Fibroblast of peridontal ligament (primary cell): ENCODE measurements around the gene RIMS1.

Experiments
- DNase-seq: peaks from one replicate; pipeline ENCODE4 v3.0.0-alpha.2; 2010; ENCODE audit errors: extremely low read depth

Gene RIMS1

DNA sequence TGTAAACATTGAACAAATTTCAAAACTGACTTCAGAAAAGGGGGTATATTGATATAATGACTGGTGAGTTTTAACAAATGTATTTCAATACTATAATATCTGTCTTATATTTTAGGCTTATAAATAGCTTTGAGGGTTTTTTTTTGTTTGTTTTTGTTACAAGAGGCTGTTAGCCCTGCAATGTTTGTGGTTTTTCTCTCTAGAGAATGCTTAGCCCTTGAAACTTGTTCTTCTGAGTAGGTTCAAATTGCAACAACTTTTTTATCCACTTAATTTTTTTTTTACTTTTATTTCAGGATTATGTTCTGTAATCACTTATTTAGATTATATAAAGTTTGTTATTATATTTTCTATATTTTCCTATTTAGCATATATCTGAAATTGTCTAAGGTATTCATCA is 333.2 kb downstream of the RIMS1 start:
- DNase-seq = peak; percentile 68

DNA sequence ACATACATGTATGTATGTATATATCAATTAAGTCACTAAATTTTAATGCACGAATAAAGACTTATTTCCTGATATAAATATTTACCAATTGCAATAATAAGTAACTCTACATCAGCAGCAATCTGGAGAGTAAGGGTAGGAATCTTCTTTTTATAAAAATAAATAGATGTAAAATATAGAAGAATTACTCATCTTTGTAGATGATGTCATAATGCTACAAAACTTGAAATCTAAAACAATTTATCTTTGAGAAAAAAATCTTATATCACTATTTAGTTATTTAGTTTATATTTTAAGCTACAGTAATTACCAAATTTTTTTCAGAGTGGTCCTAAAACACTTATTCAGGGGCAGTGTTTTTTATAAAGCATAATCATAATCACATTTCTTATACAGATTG is 351.7 kb downstream of the RIMS1 start:
- peak; percentile 34 for DNase-seq

DNA sequence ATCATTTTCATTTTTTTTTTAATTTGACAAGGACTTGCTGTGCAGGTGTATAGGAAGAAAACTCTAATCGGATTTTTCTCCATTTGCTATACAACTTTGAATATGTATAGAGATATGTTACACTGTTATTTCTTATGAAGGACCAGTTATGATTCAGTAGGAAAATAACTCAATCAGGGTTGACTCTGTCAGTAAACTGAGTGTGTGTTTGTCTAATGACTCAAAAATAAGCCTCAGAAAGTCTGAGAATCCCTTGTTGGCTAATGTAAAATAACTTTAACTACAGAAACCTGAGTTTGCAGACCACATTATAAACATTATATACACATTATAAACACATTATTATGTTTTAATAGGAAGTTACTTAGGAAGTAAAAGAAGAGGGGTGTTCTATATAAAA is 352.6 kb downstream of the RIMS1 start:
- peak; percentile 38 for DNase-seq

DNA sequence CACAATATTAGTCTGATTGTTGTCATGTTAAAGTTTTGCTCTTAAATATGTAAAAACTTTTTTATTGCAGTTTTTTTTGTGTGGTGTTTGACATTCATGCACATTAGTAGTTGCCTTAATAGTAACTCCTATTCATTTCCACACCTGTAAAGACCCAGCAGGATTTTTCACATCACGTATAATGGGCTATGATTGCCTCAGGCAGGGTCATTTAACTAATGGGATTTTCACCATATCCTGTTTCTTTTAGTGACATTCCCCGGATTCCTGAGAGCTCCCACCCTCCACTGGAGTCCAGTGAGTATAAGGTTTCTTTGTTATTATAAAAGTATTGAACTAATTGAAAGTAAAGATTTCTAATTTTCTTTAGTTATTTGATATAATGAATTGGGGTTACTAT is 359.2 kb downstream of the RIMS1 start:
- no peak for DNase-seq

DNA sequence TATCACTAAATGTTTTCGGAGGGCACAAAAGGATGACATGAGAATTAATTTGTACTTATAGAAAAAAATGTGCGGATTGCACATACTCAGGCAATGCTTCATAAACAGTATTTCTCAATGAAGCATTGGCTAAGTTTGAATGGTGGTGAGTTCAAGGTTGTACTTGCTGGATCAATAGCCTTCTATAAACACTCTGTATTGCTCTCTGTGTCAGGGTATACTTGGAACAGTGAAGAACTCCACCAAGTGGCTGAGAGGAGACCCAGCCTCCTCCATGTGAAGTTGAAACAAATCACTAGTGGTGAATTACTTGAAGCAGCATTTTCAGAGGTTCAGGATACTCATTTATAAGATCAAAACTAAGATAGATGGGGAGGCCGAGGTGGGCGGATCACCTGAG is 360.6 kb downstream of the RIMS1 start:
- peak; percentile 47 for DNase-seq

DNA sequence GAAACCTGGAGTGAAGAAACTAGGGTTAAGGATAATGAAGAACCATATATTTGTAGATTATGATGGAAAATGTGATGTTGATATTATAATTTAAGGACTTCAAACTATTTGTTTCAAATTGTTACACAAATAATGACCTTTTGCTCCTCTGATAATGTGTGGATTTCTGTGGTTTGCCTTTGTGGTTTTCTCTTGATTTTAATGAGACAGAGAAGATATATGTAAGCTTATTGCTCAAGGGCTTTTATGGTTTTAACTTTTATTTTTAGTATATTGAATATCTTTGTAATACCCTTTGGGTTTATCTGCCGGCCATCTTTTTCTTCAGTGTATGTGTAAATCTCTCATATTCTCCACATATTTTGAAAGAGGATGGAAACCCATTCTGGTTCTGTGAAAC is 362.3 kb downstream of the RIMS1 start:
- peak; percentile 62 for DNase-seq

DNA sequence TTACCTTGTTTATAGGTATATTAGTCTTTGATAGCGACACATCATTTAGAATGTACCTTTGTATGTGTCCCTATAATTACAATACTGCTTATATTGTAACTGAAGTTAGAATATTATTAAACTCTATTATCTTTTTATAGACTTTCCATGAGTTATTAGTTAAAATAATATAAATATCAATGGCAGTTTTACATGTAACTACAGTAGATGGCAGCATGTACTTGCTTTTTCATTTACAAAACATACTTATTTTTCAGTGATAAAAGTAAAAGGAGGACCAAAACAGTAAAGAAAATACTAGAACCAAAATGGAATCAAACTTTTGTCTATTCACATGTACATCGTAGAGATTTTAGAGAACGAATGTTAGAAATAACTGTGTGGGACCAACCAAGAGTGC is 364.3 kb downstream of the RIMS1 start:
- peak; percentile 48 for DNase-seq

DNA sequence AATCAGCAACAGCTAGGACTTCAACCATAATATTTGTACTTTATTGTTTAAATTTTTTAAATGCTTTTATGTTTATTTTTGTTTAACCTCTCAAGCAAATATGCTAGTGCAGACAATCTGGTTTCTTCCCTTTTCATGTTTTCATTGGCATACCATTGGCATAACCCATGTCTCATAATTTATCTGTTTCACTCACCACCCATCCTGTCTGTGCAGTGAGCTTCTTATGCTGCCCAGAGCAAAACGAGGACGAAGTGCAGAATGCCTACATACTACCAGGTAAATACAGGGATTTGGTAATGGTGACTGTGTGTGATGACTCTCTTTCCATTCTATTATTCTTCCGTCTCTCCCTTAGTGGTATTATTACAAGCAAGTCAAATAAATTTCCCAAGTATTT is 374.1 kb downstream of the RIMS1 start:
- DNase-seq = peak; percentile 30

DNA sequence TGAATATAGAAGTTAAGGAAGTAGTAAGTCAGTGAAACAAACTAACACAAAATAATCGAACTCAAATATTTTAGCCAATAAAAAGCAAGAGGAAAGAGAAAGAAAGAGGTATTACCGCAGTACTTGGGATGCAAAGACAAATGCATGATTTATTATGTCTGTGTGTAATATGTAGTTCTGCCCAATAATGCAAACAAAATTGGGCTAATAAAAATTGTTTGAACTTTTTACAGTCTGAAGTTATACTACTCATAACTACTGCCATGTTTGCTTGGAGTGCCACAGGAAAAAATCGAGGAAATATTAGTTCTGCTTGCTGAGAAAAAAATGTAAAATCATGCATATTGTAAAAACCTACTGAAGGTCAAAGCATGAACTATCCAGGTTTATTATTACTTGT is 375.2 kb downstream of the RIMS1 start:
- no peak for DNase-seq

DNA sequence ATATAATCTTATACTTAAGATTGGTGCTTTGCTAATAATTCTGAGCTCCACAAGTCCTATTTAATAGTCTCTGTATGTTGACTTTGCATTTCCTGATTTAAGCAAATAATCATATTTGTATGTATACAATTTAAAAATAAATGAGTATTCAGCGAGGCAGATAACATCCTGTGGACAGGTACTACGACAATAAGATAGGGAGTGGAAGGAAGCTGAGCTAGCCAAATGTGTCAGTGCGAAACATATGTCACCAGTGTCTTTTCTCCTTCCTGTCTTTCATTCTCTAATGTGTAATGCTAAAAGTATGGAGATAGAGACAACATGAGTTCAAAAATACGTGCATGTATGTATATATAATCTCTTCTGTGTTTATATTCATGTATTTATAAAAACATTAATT is 375.9 kb downstream of the RIMS1 start:
- DNase-seq = no peak

DNA sequence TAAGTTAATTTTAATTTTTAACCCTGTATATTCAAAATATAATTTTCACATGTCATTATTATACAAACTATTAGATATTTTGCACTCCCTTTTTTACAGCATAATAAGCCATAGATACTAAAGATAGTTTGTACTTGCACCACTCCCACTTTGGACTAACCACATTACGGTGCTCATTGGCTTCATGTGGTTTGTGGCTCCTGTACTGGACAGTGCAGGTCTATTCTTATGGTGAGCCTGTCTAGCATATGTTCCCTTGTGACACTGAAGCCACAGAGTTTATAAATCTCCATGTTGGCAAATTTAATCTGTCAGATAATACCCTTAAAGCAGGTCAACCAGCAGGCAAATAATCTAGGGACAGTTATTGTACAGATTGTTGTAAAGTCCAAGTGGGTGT is 381.1 kb downstream of the RIMS1 start:
- no peak for DNase-seq

DNA sequence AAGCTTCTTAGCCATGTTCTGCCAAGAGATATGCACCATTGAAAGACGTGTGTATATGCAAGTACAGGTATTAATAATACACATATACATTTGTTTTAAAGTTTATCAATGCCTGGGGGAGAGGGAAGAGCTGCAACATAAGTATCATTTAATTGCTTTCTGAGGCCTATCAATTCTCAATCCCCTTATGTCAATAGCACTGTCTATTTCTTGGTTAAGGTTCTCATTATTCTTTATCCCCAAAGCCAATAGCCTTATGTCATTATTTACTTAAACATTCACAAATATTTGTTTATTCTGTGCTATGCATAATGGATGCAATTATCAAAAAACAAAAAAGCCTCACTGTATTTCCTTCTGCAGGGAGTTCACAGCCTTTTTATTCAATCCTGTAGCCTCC is 385.2 kb downstream of the RIMS1 start:
- no peak for DNase-seq

DNA sequence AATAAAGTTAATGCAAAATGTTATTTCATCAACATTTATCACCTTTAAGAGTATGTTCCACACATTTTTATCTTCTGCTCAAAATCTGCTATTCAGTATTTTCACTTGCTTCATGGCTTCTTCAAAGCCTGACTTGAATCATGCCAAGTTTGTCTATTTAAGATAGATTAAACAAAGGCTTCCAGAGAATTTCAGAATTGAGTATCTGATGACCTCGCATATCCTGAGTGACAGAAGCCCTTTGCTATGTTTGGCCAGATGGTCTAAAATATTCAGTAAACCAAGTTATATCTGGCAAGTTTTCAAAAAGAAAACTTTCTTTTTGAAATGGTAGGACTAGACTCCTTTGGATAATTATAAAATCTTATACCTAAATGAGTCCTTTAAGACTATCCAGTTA is 386.6 kb downstream of the RIMS1 start:
- DNase-seq = peak; percentile 86

DNA sequence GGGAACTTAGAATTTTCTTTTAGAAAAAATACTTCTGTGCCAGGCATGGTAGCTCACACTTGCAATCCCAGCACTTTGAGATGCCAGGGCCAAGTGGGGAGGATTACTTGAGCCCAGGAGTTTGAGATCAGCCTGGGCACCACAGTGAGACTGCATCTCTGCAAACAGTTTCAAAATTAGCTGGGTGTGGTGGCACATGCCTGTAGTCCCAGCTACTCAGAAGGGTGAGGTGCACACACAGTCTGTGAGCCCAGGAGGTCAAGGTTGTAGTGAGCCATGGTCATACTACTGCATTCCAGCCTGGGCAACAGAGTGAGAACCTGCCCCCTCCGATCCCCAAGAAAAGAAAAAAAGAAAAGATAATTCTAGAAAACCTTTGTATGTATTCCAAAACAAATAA is 389.5 kb downstream of the RIMS1 start:
- no peak for DNase-seq

DNA sequence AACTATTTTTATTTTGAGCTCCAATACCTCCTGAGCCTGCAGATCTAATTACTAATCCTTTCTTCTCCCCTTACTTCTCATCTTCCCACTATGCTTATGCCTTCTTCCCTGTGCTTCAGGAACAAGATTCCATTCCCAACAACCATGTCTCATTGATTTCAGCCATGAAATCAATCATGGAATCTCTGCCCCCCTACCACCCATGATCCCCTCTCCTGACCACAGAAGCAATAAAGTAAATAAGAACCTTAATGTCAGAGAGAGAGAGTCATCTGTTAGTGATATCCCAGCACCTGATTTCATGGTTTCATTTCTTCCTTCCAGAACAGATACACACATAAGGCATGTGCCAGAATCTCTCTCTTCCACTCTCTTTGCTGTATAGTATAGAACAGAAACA is 395.9 kb downstream of the RIMS1 start:
- DNase-seq = no peak

DNA sequence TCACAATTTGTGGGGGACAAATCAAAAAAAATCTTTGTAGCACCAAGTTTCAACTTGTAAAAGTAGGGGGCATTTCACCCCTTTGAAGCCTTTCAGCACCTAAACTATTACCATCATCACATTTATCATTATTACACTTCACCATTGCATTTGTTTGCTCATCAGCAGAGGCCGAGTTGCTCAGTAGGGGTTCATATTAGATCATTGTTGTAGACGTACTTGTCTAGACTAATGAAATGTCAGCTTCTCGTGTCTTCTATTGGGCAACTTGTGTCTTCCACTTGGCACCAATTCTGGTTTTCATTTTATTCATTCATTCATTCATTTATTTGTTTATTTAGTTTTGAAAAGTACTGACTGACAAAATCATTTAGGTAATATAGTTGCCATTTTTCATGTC is 397.2 kb downstream of the RIMS1 start:
- no peak for DNase-seq

DNA sequence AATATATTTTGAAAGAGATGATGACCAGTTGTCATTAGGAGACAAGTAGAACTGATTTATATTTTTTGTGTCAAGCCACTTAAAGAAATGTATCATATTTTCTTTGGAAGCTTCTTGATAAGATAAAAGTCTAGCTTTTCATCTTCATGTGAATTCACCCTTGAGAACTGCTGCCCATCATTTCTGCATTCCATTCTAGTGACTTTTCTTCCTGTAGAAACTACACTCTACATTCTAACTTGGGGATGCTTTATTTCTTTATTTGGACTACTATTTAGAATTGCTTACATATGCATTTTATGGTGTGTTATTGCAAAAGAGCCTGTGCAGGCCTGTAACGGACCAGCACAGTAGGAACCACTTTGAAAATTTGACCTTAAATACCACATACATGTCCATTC is 400.6 kb downstream of the RIMS1 start:
- peak; percentile 61 for DNase-seq

DNA sequence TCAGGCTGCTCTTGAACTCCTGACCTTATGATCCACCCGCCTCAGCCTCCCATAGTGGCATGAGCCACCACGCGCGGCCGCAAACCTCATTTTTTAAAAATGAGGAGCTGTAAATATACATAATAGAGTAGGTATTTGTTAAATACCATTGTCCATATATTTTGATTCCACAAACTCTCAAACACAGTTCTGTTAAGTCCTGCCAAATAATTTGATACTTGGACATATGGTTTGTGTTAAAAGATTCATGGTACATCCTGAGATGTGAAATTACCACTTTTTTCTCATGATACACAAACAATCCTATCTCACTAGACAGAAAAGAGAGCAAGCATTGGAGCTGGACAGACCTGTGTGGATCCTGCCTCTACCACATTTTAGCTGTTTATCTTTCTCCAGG is 401.5 kb downstream of the RIMS1 start:
- DNase-seq = peak; percentile 63

DNA sequence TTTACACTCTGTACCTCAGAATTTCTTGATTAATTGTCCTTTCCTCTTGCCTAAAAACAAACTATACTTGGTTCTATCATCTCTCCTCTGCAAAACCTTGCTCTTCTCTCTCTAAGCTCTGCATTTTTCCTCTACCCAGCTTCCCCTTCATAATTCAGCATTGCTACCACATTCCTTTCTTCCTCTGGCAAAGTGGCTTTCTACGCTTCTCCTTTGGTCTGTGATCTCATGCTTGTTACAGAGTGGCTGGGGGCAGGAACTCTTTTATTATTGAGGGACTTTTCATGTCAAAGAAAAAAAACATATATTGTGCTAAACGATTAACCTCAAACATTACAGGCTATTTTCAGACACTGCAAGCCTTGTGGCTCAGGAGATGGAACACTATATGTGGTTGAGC is 402.2 kb downstream of the RIMS1 start:
- DNase-seq = no peak

DNA sequence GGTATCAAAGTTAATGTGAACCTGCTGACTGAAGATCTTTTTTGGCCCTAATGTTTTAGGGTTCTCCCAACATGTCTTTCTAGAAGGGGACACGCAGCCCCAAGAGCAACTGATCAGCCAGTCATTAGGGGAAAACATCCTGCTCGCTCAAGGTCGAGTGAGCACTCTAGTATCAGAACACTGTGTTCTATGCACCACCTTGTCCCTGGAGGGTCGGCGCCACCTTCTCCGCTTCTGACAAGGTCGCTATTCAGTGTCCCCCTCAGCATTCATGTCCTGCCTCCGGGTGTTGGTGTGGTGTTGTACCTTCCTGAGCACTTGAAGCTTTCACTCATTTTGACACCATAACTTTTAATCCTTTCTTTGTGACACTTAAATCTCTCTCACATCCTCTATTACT is 404.3 kb downstream of the RIMS1 start:
- no peak for DNase-seq

DNA sequence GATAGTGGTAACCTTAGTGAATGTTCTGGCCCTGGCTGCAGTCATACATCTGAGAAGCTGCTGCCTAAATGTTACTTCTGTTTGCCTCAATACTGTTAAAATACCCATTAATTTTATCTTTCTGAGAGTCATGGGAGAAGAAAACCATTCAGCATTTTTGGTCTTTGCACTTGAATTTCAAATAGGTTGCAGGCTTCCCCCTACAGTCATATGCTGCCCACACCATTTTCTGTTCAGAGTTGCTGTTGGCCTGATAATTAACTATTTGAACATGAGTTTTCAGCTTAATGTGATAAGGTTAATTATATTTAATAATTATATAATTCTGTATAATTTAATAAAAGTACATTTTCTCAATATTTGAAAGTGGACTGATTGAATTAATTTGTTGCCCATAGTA is 410.0 kb downstream of the RIMS1 start:
- DNase-seq = no peak

DNA sequence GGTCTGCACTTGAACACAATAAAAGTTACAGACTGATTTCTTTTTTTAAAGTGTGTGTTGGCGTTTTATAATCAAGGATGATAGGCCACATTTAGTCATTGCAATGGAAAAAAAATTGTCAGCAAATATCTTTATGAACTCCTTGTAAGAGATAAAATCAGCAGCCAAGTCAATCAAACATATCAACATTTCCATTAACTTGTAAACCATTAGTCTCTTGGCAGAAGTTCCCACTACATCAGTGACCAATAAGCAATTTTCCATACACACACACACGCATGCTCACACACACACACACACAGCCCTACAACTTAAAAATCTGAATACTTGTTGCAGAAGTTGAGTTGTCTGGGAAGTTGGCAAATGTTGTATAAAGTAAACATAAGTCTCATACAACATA is 419.6 kb downstream of the RIMS1 start:
- no peak for DNase-seq

DNA sequence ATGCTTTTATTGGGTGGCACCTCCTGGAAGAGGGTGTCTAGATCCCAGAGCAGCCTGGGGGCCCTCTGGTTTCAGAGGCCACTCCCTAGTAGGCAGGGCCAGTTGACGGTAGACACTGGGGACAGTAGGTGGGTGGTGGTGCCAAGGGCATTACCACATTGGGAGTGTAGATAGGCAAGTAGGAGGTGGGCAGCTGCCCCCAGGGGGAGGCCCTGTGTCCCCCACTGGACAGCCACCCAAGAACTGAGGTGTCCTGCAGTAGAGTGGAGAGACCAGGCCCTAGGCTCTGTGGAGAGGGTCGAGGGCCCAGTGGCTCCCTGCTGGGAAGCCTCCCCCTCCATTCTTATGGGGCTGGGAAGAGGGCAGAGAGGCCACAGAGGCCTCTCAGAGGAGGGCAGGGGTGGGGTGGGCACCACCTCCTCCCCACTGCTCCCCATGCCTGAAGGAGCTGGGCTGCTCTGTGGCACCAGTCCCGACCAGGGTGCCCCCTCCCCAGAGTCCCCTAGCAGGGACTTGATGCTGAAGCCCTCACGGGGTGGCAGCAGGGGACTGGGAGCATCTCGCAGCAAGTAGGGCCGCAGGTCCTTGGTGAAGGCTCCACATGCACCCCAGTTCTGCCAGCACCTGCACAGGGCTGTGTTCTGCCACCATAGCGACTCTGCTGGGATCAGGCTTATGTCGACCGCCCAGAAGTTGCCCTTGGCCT is 430.5 kb downstream of the RIMS1 start:
- DNase-seq = no peak

DNA sequence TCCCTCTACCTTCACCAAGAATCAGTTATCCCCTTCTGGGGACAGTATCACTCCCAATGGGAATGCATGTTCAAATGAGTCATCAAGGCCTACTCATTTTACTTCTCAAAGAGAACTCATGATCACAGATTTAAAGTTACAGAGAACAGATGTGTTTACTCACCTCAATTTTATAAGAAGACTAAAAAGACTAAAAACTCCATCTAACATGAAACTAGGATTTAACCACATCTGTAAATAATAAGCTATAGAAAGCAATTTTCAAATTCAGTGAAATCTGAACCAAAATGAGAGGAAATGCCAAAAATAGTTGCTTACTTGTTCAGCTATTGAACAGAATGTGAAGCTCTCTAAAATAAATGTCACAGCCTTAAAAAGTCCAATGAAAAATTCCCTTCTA is 435.4 kb downstream of the RIMS1 start:
- peak; percentile 87 for DNase-seq
